ENCODE data around the gene MAPKAP1. TPM values are rescaled to one million over a fixed set of nuclear protein-coding genes. Genes with fewer than 3 reads are reported as not detected.
"Not testable (repeated sequence)": the region's sequence is repeated elsewhere in the genome, so short reads cannot be mapped to it uniquely, and the experiment has no call there.

The MAPKAP1 gene
- total RNA-seq, 2 experiments from 2014 or later = 54.8 to 57.4 TPM

DNA sequence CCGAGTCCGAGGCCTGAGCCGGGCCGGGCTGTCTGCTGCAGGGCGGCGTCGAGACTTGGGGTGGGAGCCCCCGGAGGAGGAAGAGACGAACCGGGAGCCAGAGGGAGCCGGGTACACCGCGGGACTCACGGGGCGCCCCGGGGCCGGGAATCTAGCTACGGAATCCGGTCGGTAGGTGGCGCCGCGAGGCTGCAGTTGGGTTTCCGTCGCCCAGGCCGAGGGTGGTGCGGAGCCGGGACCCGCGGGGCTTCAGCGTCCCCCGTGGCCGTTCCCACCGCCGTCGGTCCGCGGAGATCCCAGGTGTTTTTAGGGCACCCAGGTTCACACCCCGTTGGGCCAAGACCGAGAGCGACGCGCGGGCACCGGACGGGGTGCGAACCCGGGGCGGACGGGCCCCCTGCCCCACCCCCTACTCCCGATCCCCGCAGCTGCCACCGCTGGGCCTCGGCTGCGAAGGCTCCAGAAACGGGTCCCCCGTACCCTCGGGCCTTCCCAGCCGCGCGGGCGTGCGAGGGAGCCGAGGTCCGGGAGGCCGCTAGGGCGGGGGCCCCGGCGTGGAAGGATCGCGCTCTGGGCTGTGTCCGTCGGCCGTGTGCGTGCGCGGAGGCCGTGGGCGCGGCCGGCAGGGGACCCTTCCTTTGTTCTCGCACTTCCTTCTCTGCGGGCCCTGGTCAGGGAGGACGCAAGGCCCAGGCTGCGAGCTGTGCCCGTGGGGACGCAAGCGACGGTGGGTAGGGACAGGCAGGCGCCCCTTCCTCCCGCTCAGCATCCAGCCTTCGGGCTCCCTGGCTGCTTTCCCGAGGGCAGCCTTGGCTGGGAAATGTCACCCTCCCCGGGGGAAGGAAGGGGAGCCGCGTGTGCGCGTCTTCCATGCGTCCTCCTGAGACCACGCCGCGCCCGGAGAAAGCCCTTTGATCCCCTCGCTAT, 298.8 kb downstream of the MAPKAP1 start:
- DNase-seq = peak; percentile 83
- Mint-ChIP-seq H3K4me3 (peak overlapping the region; percentile 66), H3K27ac (no peak overlapping the region), H3K36me3 (ENCODE audit: low read depth) (no peaks in the 10 kb centered on the region), H3K27me3 (ENCODE audit: low read depth) (peaks cover 23% of the 10 kb centered on the region), H3K4me1 (ENCODE audit: low read depth) (peaks cover 9% of the 10 kb centered on the region), H3K9me3 (no peaks in the 10 kb centered on the region)
- CTCF ChIA-PET = interaction anchor here (0.6 to 2.6 kb wide), 25 partner anchors 18 to 1084 kb away, joined by 3 to 10 read pairs (median 3); no protein-coding TSS in a partner anchor
- intact Hi-C loops (cut with micrococcal nuclease) = loop anchor here (1.0 to 5.0 kb wide), 4 partner anchors 223 to 1084 kb away; no protein-coding TSS in a partner anchor

DNA sequence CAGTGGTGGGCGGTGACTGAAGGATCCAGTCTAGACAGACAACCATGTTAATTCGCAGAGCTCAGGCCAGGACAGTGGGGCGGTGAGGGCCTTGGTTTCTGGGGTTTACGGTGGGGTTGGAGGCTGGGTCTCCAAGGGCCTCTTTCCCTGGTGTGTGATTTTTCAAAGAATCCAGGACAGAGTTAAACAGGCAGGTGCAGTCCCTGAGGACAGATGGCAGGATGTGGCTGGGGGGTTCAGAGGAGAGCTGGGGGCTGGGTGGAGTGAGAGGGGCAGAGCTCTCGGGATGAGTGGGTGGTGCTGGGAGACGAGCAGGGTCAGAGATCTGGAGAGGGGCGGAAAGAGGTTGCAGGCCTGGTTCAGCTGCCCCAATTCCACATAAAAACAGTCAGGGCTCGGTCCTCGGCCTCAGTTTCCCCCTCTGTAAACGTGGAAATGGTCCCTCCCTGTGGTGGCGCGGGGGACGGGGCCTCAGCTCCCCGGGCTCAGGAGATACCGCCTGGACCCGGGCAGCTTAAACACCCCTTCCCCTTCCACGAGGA, 299.5 kb downstream of the MAPKAP1 start:
- H3K9me3 Mint-ChIP-seq = no peaks in the 10 kb centered on the region
- no peaks in the 10 kb centered on the region for H3K36me3 Mint-ChIP-seq (ENCODE audit: low read depth)
- intact Hi-C loops (cut with micrococcal nuclease) = loop anchor here (5.0 kb wide), 2 partner anchors 990 to 1085 kb away; no protein-coding TSS in a partner anchor
- H3K4me3 Mint-ChIP-seq = peak overlapping the region; percentile 54
- H3K27ac Mint-ChIP-seq = no peak overlapping the region
- H3K4me1 Mint-ChIP-seq (ENCODE audit: low read depth) = peaks cover 9% of the 10 kb centered on the region
- H3K27me3 Mint-ChIP-seq (ENCODE audit: low read depth) = peaks cover 23% of the 10 kb centered on the region
- DNase-seq = no peak
- CTCF ChIA-PET = interaction anchor here (0.5 to 2.6 kb wide), 26 partner anchors 11 to 1085 kb away, joined by 3 to 10 read pairs (median 3); no protein-coding TSS in a partner anchor

DNA sequence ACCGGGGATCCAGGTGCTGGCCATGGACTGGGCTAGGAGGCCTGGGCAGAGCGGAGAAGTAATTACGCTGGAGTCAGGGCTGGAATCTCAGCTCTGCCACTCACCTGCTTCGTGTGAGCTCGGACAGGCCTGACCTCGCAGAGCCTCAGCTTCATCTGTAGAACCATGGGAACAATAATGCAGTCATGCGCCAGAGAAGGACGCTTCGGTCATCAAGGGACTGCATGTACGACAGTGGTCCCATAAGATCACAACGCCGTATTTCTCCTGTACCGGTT, 300.3 kb downstream of the MAPKAP1 start:
- no peaks in the 10 kb centered on the region for H3K36me3 Mint-ChIP-seq (ENCODE audit: low read depth)
- no peak overlapping the region for H3K27ac Mint-ChIP-seq
- DNase-seq = no peak
- H3K4me1 Mint-ChIP-seq (ENCODE audit: low read depth) = peaks cover 9% of the 10 kb centered on the region
- CTCF ChIA-PET = interaction anchor here (0.7 to 2.6 kb wide), 3 partner anchors 416 to 1085 kb away, joined by 3 to 10 read pairs (median 9); no protein-coding TSS in a partner anchor
- H3K9me3 Mint-ChIP-seq = no peaks in the 10 kb centered on the region
- H3K4me3 Mint-ChIP-seq = no peak overlapping the region
- intact Hi-C loops (cut with micrococcal nuclease) = loop anchor here (5.0 kb wide), 2 partner anchors 991 to 1086 kb away; no protein-coding TSS in a partner anchor
- peaks cover 23% of the 10 kb centered on the region for H3K27me3 Mint-ChIP-seq (ENCODE audit: low read depth)

DNA sequence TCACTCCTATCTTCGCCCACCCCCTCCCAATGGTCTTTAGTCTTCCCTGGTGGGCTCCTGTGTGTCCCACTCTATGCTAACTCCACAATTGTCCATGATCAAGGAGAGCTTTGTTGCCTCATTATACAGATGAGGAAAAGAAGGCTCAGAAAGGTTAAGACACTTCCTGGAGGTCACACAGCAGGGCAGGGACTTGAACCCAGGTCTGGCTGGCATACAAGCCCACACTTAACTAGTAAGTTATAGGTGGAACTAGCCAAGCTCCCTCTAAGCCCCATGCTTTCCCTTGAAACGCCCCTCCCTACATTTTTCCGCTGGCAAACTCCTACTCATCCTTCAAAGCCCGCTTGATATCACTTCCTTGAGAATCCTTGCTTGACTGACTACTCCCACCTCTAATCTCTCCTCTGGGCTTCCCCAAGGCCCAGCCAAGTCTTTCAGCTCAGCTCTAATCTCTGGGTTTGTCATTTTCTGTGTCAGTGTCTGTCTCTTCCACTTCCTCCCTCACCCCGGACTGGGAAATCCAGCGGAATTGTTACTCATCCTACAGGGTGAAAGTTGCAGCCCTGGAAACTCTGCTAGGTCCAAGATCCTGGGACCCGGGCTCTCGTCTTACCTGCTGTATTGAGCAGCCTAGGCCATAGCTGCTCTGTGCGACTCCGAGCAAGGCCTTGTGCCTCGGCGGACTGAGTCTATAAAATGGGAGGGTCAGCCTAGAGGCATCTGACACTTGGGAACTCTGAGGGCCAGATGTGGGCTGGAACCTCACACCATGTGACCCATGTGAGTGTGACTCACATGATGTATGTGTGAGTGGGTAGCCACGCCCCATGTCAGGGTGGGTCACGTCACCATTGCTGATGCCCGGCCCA, 300.8 kb downstream of the MAPKAP1 start:
- Mint-ChIP-seq H3K4me1 (ENCODE audit: low read depth) (peaks cover 9% of the 10 kb centered on the region), H3K27me3 (ENCODE audit: low read depth) (peaks cover 20% of the 10 kb centered on the region), H3K36me3 (ENCODE audit: low read depth) (no peaks in the 10 kb centered on the region), H3K4me3 (no peak overlapping the region), H3K27ac (no peak overlapping the region), H3K9me3 (no peaks in the 10 kb centered on the region)
- intact Hi-C loops (cut with micrococcal nuclease) = loop anchor here (5.0 kb wide), 2 partner anchors 991 to 1086 kb away; no protein-coding TSS in a partner anchor
- DNase-seq = no peak
- CTCF ChIA-PET = interaction anchor here (0.7 to 0.8 kb wide), 2 partner anchors 222 to 416 kb away, joined by 3 read pairs; no protein-coding TSS in a partner anchor

DNA sequence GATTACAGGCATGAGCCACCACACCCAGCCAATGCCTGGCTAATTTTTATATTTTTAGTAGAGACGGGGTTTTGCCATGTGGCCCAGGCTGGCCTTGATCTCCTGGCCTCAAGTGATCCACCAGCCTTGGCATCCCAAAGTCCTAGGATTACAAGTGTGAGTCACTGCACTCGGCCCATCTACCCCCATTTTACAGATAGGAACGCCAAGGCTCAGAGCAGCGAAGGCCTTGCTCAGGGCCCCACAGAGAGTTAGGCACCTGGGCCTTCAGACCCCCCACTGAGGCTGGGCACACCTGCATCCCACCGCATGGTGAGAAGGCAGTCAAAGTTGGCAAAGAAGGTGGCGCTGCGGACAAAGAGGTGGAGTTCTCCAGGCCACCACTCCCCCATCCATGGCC, 302.3 kb downstream of the MAPKAP1 start:
- Mint-ChIP-seq H3K27ac (no peak overlapping the region), H3K4me1 (ENCODE audit: low read depth) (peaks cover 5% of the 10 kb centered on the region), H3K4me3 (no peak overlapping the region), H3K27me3 (ENCODE audit: low read depth) (peaks cover 14% of the 10 kb centered on the region), H3K36me3 (ENCODE audit: low read depth) (no peaks in the 10 kb centered on the region), H3K9me3 (no peaks in the 10 kb centered on the region)
- intact Hi-C loops (cut with micrococcal nuclease) = loop anchor here (5.0 kb wide), 2 partner anchors 993 to 1088 kb away; no protein-coding TSS in a partner anchor
- CTCF ChIA-PET = no interaction called here
- DNase-seq = no peak

DNA sequence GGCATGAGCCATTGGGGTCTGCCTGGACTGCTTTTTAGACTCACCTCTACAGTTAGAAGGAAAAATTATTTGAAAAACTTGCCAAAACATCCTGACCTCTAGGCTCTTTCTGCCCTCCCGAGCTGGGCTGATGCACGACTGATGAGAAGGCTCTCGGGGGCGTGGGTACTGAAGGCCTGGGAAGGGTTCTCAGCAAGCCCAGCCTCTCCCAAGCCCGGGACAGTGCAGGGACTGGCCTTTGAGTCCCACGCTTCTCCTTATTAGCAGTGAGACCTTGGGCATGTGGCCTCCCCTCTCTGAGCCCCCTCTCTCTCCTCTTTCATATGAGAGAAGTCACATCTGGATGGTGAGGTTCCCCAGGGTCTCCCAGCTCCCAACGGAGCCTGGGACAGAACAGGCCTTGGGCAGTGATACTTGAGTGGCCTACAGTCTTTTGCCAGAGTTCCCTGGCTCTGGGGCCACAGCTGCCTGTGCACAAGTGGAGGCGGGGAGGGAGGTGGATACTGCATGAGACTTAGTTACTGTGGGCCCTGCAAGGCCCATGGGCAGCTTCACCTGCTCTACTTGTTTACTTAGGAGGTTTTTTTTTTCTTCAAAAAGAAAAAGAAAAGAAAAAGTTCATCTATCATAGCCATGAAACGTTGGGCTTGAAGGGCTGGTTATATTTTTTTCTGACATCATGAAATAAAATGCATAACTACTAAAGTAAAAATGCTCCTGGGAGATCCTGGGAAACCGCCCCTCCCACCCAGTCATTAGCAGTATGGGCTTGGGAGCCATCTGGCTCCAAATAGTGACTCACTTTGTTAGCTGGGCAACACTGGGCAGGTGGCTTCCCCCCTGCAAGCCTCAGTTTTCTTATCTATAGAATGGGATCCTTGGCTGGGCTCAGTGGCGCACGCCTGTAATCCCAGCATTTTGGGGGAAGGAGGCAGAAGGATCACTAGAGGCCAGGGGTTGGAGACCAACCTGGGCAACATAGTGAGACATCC, 306.0 kb downstream of the MAPKAP1 start:
- intact Hi-C loops (cut with micrococcal nuclease) = no loop called here
- Mint-ChIP-seq H3K27ac (no peak overlapping the region), H3K9me3 (no peaks in the 10 kb centered on the region), H3K4me1 (ENCODE audit: low read depth) (no peaks in the 10 kb centered on the region), H3K27me3 (ENCODE audit: low read depth) (no peaks in the 10 kb centered on the region), H3K4me3 (no peak overlapping the region), H3K36me3 (ENCODE audit: low read depth) (no peaks in the 10 kb centered on the region)
- CTCF ChIA-PET = no interaction called here
- no peak for DNase-seq

DNA sequence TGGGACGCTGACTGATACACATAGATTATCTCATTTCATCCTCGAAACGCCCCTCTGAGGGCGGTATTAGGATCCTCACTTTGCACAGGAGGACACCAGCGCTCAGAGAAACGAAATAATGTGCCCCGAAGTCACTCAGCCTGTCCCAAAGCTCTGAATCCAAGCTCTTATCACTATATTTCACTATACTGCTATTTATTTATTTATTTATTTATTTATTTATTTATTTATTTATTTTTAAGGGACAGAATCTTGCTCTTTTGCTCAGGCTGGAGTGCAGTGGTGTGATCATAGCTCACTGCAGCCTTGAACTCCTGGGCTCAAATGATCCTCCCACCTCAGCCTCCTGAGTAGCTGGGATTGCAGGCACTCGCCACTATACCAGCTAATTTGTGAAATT, 306.8 kb downstream of the MAPKAP1 start:
- H3K4me3 Mint-ChIP-seq; intact Hi-C loops (cut with micrococcal nuclease); H3K9me3 Mint-ChIP-seq; CTCF ChIA-PET; DNase-seq; H3K36me3 Mint-ChIP-seq (ENCODE audit: low read depth); H3K27me3 Mint-ChIP-seq (ENCODE audit: low read depth); H3K27ac Mint-ChIP-seq; H3K4me1 Mint-ChIP-seq (ENCODE audit: low read depth): not testable (repeated sequence)

DNA sequence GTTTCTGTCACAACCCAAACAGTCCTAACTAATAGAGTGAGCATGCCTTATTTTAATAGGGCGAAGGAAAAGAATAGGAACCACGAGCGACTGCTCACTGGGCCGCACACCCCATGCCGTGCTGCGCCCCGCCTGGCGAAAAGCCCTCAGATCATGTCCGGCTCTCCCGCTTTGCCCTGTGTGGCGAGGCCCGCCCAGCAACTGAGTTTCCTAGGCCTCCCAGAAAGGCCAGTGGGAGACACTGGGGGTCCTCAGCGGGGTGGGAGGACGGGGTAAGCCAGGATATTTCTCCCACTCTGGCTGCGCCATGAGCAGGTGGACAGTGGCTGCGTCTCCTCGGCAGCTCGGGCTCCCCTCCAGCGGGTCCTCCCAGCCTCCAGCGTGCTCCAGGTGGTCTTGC, 307.3 kb downstream of the MAPKAP1 start:
- no peak for DNase-seq
- H3K27ac Mint-ChIP-seq = no peak overlapping the region
- no peaks in the 10 kb centered on the region for H3K9me3 Mint-ChIP-seq
- no peaks in the 10 kb centered on the region for H3K27me3 Mint-ChIP-seq (ENCODE audit: low read depth)
- no peaks in the 10 kb centered on the region for H3K36me3 Mint-ChIP-seq (ENCODE audit: low read depth)
- H3K4me1 Mint-ChIP-seq (ENCODE audit: low read depth) = no peaks in the 10 kb centered on the region
- CTCF ChIA-PET = no interaction called here
- intact Hi-C loops (cut with micrococcal nuclease) = no loop called here
- H3K4me3 Mint-ChIP-seq = no peak overlapping the region

DNA sequence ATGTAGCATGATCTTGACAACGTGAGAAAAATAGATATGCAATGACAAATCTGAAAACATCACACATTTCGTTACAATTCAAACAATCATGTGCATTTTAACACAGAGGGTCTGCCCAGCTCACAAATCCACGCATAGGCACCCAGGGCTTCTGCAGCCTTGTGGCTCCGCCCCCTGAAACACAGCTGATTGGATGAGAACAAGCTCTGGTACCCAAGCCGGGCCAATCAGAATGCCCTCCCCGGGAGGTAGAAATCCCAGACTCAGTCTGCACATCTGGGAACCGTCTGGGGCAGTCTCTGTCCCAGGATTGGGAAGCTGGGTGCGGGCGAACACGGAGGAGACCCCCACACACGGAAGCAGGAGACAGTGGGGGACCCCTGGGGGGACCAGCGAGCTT, 307.8 kb downstream of the MAPKAP1 start:
- Mint-ChIP-seq H3K27ac (no peak overlapping the region), H3K9me3 (no peaks in the 10 kb centered on the region), H3K4me3 (no peak overlapping the region), H3K36me3 (ENCODE audit: low read depth) (no peaks in the 10 kb centered on the region), H3K27me3 (ENCODE audit: low read depth) (no peaks in the 10 kb centered on the region), H3K4me1 (ENCODE audit: low read depth) (no peaks in the 10 kb centered on the region)
- CTCF ChIA-PET = no interaction called here
- no peak for DNase-seq
- intact Hi-C loops (cut with micrococcal nuclease) = no loop called here

DNA sequence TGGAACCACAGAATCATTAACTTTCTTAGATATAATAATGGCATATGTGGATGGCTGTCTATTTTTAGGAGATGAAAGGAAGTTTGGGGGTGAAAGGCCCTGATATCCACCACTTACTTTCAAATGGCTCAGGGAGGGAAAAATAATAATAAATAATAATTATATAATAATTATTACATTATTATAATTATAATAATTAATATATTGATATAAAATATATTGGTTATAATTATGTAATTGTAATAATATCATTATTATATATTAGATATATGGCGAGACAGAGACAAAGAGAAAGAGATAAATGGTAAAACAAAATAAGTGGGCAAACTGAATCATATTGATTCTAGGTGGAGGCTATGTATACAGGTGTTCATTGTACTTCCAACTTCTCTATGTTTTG, 308.8 kb downstream of the MAPKAP1 start:
- Mint-ChIP-seq H3K27me3 (ENCODE audit: low read depth) (no peaks in the 10 kb centered on the region), H3K27ac (no peak overlapping the region), H3K4me1 (ENCODE audit: low read depth) (no peaks in the 10 kb centered on the region), H3K9me3 (no peaks in the 10 kb centered on the region), H3K4me3 (no peak overlapping the region), H3K36me3 (ENCODE audit: low read depth) (no peaks in the 10 kb centered on the region)
- CTCF ChIA-PET = no interaction called here
- intact Hi-C loops (cut with micrococcal nuclease) = no loop called here
- no peak for DNase-seq

DNA sequence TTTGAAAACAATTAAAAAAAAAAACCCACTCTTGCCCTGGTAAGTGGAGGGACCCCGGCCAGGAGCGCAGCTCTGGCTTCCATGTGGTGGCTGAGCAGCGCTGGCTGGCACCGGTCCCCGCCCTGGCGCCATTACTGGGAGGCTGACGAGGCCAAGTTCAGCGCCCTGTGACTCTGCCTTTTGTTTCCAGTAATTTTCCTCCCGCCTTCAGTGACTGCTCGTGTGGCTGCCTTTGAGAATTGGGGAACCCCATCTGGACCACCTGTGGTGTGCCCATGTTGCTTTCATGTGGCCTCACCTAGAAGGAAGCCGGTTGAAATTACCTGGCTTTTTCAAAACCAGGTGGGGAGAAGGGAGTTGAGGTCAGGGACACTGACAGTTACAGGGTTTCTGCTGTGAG, 309.3 kb downstream of the MAPKAP1 start:
- CTCF ChIA-PET = no interaction called here
- H3K36me3 Mint-ChIP-seq (ENCODE audit: low read depth) = no peaks in the 10 kb centered on the region
- no peak overlapping the region for H3K27ac Mint-ChIP-seq
- no peaks in the 10 kb centered on the region for H3K4me1 Mint-ChIP-seq (ENCODE audit: low read depth)
- no peak for DNase-seq
- no peaks in the 10 kb centered on the region for H3K27me3 Mint-ChIP-seq (ENCODE audit: low read depth)
- H3K9me3 Mint-ChIP-seq = no peaks in the 10 kb centered on the region
- intact Hi-C loops (cut with micrococcal nuclease) = no loop called here
- no peak overlapping the region for H3K4me3 Mint-ChIP-seq

Measured in activated naive CD4-positive, alpha-beta T cell treated with anti-CD3 and anti-CD28 coated beads for 36 hours (primary cell).